ENCODE measurements around the gene WWOX. TPM values are rescaled to one million over a fixed set of nuclear protein-coding genes. Genes with fewer than 3 reads are reported as not detected.

Gene WWOX
- total RNA-seq, 1 donor from 2014 or later: 18.6 TPM

GRCh38 chr16:78647019-78647418 is 547.6 kb downstream of the WWOX start:
- no peak overlapping the region for H3K4me3 Mint-ChIP-seq (ENCODE audit: unreplicated experiment)
- no peak overlapping the region for H3K27ac Mint-ChIP-seq (ENCODE audit: unreplicated experiment)
- DNase-seq (ENCODE audit: low spot score): no peak
- no peaks in the 10 kb centered on the region for H3K4me1 Mint-ChIP-seq (ENCODE audit: unreplicated experiment)
- no peaks in the 10 kb centered on the region for H3K36me3 Mint-ChIP-seq (ENCODE audit: low read depth, unreplicated experiment)
- H3K27me3 Mint-ChIP-seq (ENCODE audit: unreplicated experiment): no peaks in the 10 kb centered on the region
- TF ChIP-seq CTCF (IDR thresholded peaks at IDR 0.05; ENCODE audit: unreplicated experiment): no peak
- H3K9me3 Mint-ChIP-seq (ENCODE audit: unreplicated experiment): no peaks in the 10 kb centered on the region

- Mint-ChIP-seq H3K4me1 (ENCODE audit: unreplicated experiment) (no peaks in the 10 kb centered on the region), H3K9me3 (ENCODE audit: unreplicated experiment) (no peaks in the 10 kb centered on the region), H3K4me3 (ENCODE audit: unreplicated experiment) (no peak overlapping the region), H3K36me3 (ENCODE audit: low read depth, unreplicated experiment) (no peaks in the 10 kb centered on the region), H3K27ac (ENCODE audit: unreplicated experiment) (no peak overlapping the region), H3K27me3 (ENCODE audit: unreplicated experiment) (no peaks in the 10 kb centered on the region)
- no peak for DNase-seq (ENCODE audit: low spot score)
- TF ChIP-seq CTCF (IDR thresholded peaks at IDR 0.05; ENCODE audit: unreplicated experiment): no peak
Observed at GRCh38 chr16:78647491-78647890, 548.0 kb downstream of the WWOX start.

- Mint-ChIP-seq H3K27ac (ENCODE audit: unreplicated experiment) (no peak overlapping the region), H3K4me1 (ENCODE audit: unreplicated experiment) (no peaks in the 10 kb centered on the region), H3K9me3 (ENCODE audit: unreplicated experiment) (no peaks in the 10 kb centered on the region), H3K27me3 (ENCODE audit: unreplicated experiment) (no peaks in the 10 kb centered on the region), H3K36me3 (ENCODE audit: low read depth, unreplicated experiment) (no peaks in the 10 kb centered on the region), H3K4me3 (ENCODE audit: unreplicated experiment) (no peak overlapping the region)
- DNase-seq (ENCODE audit: low spot score): no peak
- TF ChIP-seq CTCF (IDR thresholded peaks at IDR 0.05; ENCODE audit: unreplicated experiment): no peak
Observed at GRCh38 chr16:78648517-78648916, 549.1 kb downstream of the WWOX start.

- DNase-seq (ENCODE audit: low spot score): no peak
- no peak for TF ChIP-seq CTCF (IDR thresholded peaks at IDR 0.05; ENCODE audit: unreplicated experiment)
- Mint-ChIP-seq H3K36me3 (ENCODE audit: low read depth, unreplicated experiment) (no peaks in the 10 kb centered on the region), H3K27me3 (ENCODE audit: unreplicated experiment) (no peaks in the 10 kb centered on the region), H3K27ac (ENCODE audit: unreplicated experiment) (no peak overlapping the region), H3K9me3 (ENCODE audit: unreplicated experiment) (no peaks in the 10 kb centered on the region), H3K4me3 (ENCODE audit: unreplicated experiment) (no peak overlapping the region), H3K4me1 (ENCODE audit: unreplicated experiment) (no peaks in the 10 kb centered on the region)
Observed at GRCh38 chr16:78650339-78651074, 551.1 kb downstream of the WWOX start.

- TF ChIP-seq CTCF (IDR thresholded peaks at IDR 0.05; ENCODE audit: unreplicated experiment): no peak
- no peaks in the 10 kb centered on the region for H3K36me3 Mint-ChIP-seq (ENCODE audit: low read depth, unreplicated experiment)
- no peaks in the 10 kb centered on the region for H3K9me3 Mint-ChIP-seq (ENCODE audit: unreplicated experiment)
- DNase-seq (ENCODE audit: low spot score): no peak
- peaks cover 2% of the 10 kb centered on the region for H3K27me3 Mint-ChIP-seq (ENCODE audit: unreplicated experiment)
- no peak overlapping the region for H3K4me3 Mint-ChIP-seq (ENCODE audit: unreplicated experiment)
- H3K4me1 Mint-ChIP-seq (ENCODE audit: unreplicated experiment): peaks cover 14% of the 10 kb centered on the region
- no peak overlapping the region for H3K27ac Mint-ChIP-seq (ENCODE audit: unreplicated experiment)
Observed at GRCh38 chr16:78654929-78655328, 555.5 kb downstream of the WWOX start.
